ENCODE results near the gene TESK2. TPM values are rescaled to one million over a fixed set of nuclear protein-coding genes. Genes with fewer than 3 reads are reported as not detected.

Gene TESK2
- total RNA-seq, 3 donors from 2014 or later (not counting 1 experiment from before 2014, with no cell fraction given): 5.1 to 7.4 (median 6.0) TPM

DNA sequence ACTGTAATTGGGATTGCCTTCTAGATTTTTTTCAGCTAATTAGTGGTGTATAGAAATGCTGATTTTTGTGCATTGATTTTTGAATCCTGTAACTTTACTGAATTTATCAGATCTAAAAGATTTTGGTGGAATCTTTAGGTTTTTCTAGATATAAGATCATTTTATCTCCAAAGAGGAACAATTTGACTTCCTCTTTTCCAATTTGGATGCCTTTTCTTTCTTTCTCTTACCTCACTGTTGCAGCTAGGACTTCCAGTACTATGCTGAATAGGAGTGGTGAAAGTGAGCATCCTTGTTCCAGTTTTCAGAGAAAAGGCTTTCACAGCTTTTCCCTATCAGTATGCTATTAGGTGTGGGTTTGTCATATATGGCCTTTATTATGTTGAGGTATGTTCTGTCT lies 53.6 kb downstream of the TESK2 start:
- intact Hi-C loops (cut with micrococcal nuclease): no loop called here
- no peaks in the 10 kb centered on the region for H3K36me3 ChIP-seq (ENCODE audit: control insufficient read depth, insufficient read depth, low read length)
- H3K27ac ChIP-seq (ENCODE audit: low read length): no peak overlapping the region
- TF ChIP-seq, protein P1, sequence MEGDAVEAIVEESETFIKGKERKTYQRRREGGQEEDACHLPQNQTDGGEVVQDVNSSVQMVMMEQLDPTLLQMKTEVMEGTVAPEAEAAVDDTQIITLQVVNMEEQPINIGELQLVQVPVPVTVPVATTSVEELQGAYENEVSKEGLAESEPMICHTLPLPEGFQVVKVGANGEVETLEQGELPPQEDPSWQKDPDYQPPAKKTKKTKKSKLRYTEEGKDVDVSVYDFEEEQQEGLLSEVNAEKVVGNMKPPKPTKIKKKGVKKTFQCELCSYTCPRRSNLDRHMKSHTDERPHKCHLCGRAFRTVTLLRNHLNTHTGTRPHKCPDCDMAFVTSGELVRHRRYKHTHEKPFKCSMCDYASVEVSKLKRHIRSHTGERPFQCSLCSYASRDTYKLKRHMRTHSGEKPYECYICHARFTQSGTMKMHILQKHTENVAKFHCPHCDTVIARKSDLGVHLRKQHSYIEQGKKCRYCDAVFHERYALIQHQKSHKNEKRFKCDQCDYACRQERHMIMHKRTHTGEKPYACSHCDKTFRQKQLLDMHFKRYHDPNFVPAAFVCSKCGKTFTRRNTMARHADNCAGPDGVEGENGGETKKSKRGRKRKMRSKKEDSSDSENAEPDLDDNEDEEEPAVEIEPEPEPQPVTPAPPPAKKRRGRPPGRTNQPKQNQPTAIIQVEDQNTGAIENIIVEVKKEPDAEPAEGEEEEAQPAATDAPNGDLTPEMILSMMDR (IDR thresholded peaks at IDR 0.05): no peak
- no peak overlapping the region for H3K27ac Mint-ChIP-seq
- H3K4me1 Mint-ChIP-seq: no peaks in the 10 kb centered on the region
- H3K36me3 Mint-ChIP-seq: no peaks in the 10 kb centered on the region
- no peaks in the 10 kb centered on the region for H3K27me3 Mint-ChIP-seq (ENCODE audit: low read depth in 2 of 2)
- no peaks in the 10 kb centered on the region for H3K9me3 Mint-ChIP-seq
- no peak overlapping the region for H3K4me3 Mint-ChIP-seq
- no peak overlapping the region for H3K4me3 ChIP-seq (ENCODE audit: low read length)
- no peaks in the 10 kb centered on the region for H3K27me3 ChIP-seq (ENCODE audit: control insufficient read depth, insufficient read depth, low read length)
- ATAC-seq (no peak), DNase-seq (no peak)
- no peaks in the 10 kb centered on the region for H3K9me3 ChIP-seq (ENCODE audit: control insufficient read depth, insufficient read depth, low read length)
- no peaks in the 10 kb centered on the region for H3K4me1 ChIP-seq (ENCODE audit: control insufficient read depth, insufficient read depth, low read length)

DNA sequence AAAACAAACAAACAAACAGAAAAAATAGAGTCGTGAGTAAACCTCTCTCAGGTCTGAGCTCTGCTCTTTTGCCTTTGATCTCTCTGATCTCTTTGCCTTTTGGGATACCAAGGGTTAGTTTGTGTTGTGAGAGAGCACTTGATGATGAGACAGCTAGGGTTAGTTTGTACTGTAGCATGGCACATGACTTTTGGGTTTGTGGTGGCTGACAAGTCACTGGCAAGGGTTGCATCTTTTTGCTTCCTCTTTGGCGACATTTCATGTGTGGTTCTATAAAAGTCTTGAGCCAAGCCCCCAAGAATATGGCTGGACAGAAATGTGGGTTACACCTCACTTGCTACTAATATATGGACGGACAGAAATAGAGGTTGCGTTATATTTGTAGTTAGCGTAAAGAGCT lies 60.5 kb downstream of the TESK2 start:
- H3K36me3 Mint-ChIP-seq: no peaks in the 10 kb centered on the region
- H3K27me3 ChIP-seq (ENCODE audit: control insufficient read depth, insufficient read depth, low read length): no peaks in the 10 kb centered on the region
- no peaks in the 10 kb centered on the region for H3K4me1 ChIP-seq (ENCODE audit: control insufficient read depth, insufficient read depth, low read length)
- intact Hi-C loops (cut with micrococcal nuclease): no loop called here
- DNase-seq: no peak
- no peak overlapping the region for H3K4me3 Mint-ChIP-seq
- TF ChIP-seq, protein P1 (IDR thresholded peaks at IDR 0.05): no peak
- no peak overlapping the region for H3K27ac ChIP-seq (ENCODE audit: low read length)
- no peak overlapping the region for H3K27ac Mint-ChIP-seq
- no peaks in the 10 kb centered on the region for H3K9me3 ChIP-seq (ENCODE audit: control insufficient read depth, insufficient read depth, low read length)
- H3K36me3 ChIP-seq (ENCODE audit: control insufficient read depth, insufficient read depth, low read length): no peaks in the 10 kb centered on the region
- H3K27me3 Mint-ChIP-seq (ENCODE audit: low read depth in 2 of 2): no peaks in the 10 kb centered on the region
- ATAC-seq: no peak
- no peak overlapping the region for H3K4me3 ChIP-seq (ENCODE audit: low read length)
- WGBS (ENCODE audit: insufficient coverage): 56% methylated on average over 3 of the region's 5 CpGs
- H3K9me3 Mint-ChIP-seq: no peaks in the 10 kb centered on the region
- no peaks in the 10 kb centered on the region for H3K4me1 Mint-ChIP-seq

DNA sequence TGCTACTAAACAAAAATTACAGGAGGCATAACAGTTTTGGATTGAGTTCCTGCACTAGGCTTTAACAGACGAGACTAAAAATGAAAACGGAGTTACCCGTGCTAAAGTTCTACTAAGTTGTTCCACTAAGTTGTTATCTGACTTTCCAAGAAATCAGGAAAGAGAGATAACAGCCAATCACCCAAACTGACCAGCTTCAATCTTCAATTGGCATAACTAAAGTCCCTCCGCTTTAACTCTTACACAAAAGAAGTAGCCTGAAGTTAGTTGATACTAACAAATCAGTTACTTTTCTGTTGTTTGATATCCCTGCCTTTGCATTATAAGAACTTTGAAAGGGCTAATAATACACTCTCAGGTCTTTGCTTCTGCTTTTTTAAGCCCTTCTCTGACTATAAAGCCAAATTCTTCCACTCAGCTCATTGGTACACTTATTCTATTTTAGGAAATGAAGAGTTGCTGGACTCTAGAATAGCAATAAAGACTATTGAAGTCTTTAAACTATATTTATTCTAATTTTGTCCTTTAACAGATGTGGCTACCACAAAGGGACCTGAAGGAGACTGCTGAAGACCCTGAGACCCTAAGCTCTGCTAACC lies 61.3 kb downstream of the TESK2 start:
- no peak overlapping the region for H3K27ac ChIP-seq (ENCODE audit: low read length)
- H3K36me3 Mint-ChIP-seq: no peaks in the 10 kb centered on the region
- no peaks in the 10 kb centered on the region for H3K27me3 Mint-ChIP-seq (ENCODE audit: low read depth in 2 of 2)
- no peak overlapping the region for H3K4me3 Mint-ChIP-seq
- no peaks in the 10 kb centered on the region for H3K36me3 ChIP-seq (ENCODE audit: control insufficient read depth, insufficient read depth, low read length)
- H3K9me3 Mint-ChIP-seq: no peaks in the 10 kb centered on the region
- H3K4me1 Mint-ChIP-seq: no peaks in the 10 kb centered on the region
- DNase-seq (no peak), ATAC-seq (no peak)
- no peak overlapping the region for H3K27ac Mint-ChIP-seq
- WGBS (ENCODE audit: insufficient coverage): 66% methylated on average over 4 of the region's 4 CpGs
- H3K4me3 ChIP-seq (ENCODE audit: low read length): no peak overlapping the region
- TF ChIP-seq, protein P1 (IDR thresholded peaks at IDR 0.05): no peak
- intact Hi-C loops (cut with micrococcal nuclease): no loop called here
- H3K27me3 ChIP-seq (ENCODE audit: control insufficient read depth, insufficient read depth, low read length): no peaks in the 10 kb centered on the region
- H3K4me1 ChIP-seq (ENCODE audit: control insufficient read depth, insufficient read depth, low read length): no peaks in the 10 kb centered on the region
- no peaks in the 10 kb centered on the region for H3K9me3 ChIP-seq (ENCODE audit: control insufficient read depth, insufficient read depth, low read length)
